Choroid plexus epithelial cell (primary cell): ENCODE results near the gene PRKN.

Experiments
- DNase-seq: peaks from one replicate; pipeline ENCODE4 v3.0.0-alpha.2; 2010; ENCODE audit warnings: low read depth
- H3K4me3 ChIP-seq: 2 replicates; pipeline ENCODE4 v1.5.1; 2011; ENCODE audit warnings: low read depth, mild to moderate bottlenecking, control low read depth, low read length, moderate library complexity
- TF ChIP-seq, protein P1 (sequence below): conservative IDR thresholded peaks from 2 replicates; pipeline ENCODE4 v1.5.1; 2011; ENCODE audit warnings: low read depth, mild to moderate bottlenecking, control low read depth, inconsistent platforms, low read length, moderate library complexity

Gene PRKN

DNA sequence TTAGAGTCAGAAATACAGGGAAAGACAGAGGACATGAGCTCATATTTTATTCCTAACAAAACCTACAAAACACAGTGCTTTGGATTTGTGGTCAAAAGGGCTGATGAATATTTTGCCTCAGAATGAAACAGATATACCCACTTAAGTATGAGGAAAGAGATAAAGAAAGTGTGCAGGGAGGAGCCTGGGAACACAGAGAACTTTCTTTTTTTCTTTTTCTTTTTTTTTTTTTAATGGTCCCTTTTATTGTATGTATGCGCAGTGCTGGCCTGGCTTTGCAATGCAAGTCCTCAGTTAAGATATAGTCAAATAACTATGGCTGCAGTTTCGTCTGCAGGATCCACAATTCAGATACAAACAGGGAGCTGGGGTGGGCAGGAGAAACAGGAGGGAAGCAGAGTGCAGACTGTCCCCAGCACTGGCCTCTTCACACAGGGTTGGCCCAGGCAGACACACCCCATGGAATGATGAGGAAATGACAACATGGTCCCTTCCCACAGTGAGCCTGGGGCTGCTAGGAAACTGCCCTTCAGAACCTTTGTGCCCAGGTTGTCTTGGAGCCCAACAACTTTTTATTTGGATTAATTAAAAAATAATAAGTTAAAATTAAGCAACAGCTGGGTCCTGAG lies 823.9 kb downstream of the PRKN start:
- no peak overlapping the region for H3K4me3 ChIP-seq
- TF ChIP-seq, protein P1, sequence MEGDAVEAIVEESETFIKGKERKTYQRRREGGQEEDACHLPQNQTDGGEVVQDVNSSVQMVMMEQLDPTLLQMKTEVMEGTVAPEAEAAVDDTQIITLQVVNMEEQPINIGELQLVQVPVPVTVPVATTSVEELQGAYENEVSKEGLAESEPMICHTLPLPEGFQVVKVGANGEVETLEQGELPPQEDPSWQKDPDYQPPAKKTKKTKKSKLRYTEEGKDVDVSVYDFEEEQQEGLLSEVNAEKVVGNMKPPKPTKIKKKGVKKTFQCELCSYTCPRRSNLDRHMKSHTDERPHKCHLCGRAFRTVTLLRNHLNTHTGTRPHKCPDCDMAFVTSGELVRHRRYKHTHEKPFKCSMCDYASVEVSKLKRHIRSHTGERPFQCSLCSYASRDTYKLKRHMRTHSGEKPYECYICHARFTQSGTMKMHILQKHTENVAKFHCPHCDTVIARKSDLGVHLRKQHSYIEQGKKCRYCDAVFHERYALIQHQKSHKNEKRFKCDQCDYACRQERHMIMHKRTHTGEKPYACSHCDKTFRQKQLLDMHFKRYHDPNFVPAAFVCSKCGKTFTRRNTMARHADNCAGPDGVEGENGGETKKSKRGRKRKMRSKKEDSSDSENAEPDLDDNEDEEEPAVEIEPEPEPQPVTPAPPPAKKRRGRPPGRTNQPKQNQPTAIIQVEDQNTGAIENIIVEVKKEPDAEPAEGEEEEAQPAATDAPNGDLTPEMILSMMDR, result no peak
- DNase-seq, result no peak

DNA sequence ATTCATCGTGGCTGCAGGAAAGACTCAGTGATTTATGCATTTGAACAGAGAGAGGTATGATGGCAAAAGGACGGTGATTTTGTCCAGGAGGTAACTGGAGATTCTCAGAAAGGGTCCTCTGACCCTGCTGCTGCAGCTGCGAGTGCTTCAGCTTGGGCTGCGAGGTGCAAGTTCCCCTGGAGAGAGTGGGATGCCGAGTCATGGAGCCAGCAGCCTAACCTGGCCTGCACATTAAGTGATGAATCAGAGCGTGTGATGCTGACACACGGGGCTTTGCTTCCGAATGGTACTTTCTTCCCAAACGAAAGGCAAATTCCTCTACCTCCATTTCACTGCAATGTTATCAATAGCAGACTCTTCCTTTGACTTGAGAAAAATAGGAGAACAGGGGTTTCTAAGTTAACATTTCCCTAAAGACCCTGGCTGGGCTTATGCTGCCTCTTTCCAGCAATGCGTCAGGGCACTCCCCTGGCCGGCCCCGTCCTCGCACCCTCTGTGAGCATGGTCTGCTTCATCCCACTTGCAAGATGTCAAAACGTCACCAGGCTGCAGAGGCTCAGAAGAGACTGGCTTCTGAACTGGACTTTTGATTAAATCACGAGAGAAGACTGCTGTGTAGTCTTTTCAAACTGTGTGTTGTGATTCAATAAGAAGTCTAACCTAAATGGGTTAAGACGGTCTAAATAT lies 825.7 kb downstream of the PRKN start:
- DNase-seq, result no peak
- TF ChIP-seq, protein P1, result no peak
- no peak overlapping the region for H3K4me3 ChIP-seq

DNA sequence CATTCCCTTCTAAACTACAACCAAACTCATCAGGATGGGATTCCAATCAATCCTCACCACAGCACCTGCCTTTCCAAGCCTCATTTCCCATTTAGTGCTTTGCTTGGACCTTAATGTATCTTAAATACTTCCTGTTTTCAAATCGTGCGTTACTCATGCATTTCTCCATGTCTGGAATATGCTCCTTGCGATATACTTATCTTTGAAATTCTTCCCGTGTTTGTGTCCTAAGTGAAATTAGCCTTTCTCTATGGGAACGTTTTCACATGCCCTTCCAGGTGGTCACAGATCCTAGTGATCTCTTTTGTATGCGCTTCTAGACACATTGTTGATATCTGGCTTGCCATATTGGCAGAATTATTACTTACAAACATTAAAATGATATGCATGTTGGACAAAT lies 833.1 kb downstream of the PRKN start:
- TF ChIP-seq, protein P1, result no peak
- DNase-seq, result no peak
- H3K4me3 ChIP-seq, result no peak overlapping the region

DNA sequence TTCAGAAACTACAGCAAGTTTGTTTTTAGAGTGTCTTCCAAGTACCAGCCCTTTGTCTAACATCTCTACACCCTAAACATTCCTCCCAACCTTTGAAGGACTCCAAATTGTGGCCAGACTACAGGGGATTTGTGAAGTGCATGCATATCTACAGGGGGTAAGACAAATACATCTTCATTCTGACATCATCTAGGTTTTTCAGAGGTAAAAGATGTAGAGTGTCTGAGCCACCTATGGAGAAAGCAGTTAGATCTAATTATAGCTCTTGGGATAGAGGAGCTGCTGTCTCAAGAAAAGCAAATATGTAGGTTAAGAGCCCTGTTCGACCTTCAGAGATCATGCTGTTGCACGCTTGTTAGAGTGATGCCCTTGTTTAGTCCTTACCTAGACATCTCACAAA lies 836.0 kb downstream of the PRKN start:
- DNase-seq, result no peak
- no peak overlapping the region for H3K4me3 ChIP-seq
- TF ChIP-seq, protein P1, result no peak

DNA sequence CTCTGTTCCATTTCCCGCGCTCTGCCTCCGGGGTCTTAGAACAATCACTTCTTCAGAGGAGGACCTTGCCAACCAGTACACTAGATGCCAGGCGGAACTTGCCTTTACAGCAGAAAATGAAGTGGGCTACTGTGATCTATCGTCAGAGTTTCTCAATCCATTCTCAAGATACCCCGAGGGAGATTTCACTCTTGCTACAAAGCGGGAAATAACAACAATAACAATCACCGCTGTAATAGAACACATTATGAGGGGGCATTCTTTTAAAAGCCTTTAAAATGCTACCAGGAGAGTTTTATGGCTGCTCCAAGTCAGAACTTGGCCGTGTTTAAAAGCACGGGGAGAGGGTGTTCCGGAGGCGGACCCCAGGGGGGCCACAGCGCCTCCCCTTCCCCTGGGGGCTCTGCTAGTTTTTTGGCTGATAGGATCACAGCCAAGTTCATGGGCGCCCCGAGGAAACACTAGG lies 836.7 kb downstream of the PRKN start:
- TF ChIP-seq, protein P1, result no peak
- DNase-seq, result no peak
- no peak overlapping the region for H3K4me3 ChIP-seq

DNA sequence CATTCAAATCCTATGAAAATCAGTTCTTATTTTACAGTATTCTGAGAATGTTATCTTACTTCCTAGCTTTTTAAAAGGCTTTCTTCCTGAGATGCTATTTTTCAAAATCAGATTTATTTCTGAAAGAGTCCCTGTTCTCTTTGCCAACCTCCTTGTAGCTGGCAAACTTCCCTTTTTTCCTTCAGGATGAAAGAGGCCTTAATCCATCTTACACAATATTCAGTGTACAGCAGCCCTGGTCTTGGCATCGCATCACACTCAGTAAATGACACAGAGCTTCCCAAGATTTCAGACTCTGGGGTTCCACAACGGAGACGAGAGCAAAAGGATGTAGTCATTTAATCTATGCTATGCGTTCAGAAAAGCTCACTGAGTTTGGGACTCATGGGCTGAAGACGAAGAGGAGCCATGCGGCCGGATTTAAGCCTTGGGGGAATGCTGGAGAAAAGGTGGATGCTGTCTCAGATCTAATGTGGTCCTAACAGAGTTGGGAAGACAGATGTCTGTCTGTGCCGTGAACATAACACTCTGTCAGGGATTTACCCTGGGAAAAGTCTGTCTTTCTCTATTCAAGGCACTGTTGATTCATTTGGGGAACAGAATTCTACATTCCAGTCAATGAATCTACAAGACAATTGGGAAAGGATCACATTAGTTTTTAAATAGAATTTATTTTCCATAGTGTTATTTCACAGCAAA lies 837.3 kb downstream of the PRKN start:
- TF ChIP-seq, protein P1, result no peak
- no peak for DNase-seq
- H3K4me3 ChIP-seq, result no peak overlapping the region
